ENCODE results near the gene FBXO28. TPM values are rescaled to one million over a fixed set of nuclear protein-coding genes. Genes with fewer than 3 reads are reported as not detected.
A peak's percentile ranks its signal among the peaks of the same experiment; 100 is the strongest.
"Not testable (repeated sequence)": the region's sequence is repeated elsewhere in the genome, so short reads cannot be mapped to it uniquely, and the experiment has no call there.

The FBXO28 gene
- 37.3 TPM for total RNA-seq (ENCODE audit: insufficient read depth, low replicate concordance)

- DNase-seq (ENCODE audit: low spot score) = peak; percentile 97
Measured at GRCh38 chr1:224113918-224114786, at the start of gene FBXO28. Gene FBXO28, plus strand, starts transcription at chr1:224114111. Its CDS starts 19 bp downstream, at chr1:224114130.

DNA sequence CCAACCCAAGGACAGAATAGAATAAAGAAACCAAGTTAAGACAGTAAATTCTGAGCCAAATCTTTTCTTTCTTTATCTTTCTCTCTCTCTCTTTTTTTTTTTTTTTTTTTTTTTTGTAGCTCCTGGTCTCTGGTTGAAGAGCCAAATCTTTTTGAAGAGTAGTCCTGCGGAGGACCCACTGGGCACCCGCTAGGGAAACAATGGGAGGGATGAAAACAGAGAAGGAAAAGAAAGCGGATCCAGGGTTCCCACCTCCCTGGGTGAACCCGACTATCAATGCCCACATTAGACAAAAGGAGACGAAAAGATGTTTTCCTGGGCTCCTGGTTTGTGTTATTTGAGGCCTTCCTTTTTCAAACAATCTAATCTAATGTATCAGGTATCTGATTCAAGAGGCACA is 49.8 kb upstream of the FBXO28 start:
- DNase-seq (ENCODE audit: low spot score) = no peak

DNA sequence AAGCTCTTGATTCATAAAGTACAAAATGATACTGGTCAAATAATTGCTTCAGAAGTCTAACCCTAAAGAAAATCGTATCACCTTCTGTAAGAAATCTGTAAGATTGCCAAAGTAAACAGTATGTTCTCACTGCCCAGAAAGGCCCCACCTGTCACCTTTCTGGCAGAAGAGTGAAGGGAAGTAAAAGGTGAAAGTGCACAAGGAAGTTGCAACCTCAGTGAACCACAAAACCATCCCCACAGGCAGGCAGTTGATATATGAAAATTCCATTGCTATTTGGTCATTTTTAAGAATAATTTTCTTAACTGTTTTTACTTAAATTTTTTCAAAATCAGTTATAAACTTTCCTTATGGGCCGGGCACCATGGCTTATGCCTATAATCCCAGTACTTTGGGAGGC is 48.5 kb upstream of the FBXO28 start:
- no peak for DNase-seq (ENCODE audit: low spot score)

GRCh38 chr1:224067207-224067606 is 46.7 kb upstream of the FBXO28 start:
- DNase-seq (ENCODE audit: low spot score) = no peak

GRCh38 chr1:224067621-224068457 is 46.1 kb upstream of the FBXO28 start:
- DNase-seq (ENCODE audit: low spot score) = no peak

- DNase-seq (ENCODE audit: low spot score) = no peak
Measured at GRCh38 chr1:224068458-224069072, 45.3 kb upstream of the FBXO28 start.

DNA sequence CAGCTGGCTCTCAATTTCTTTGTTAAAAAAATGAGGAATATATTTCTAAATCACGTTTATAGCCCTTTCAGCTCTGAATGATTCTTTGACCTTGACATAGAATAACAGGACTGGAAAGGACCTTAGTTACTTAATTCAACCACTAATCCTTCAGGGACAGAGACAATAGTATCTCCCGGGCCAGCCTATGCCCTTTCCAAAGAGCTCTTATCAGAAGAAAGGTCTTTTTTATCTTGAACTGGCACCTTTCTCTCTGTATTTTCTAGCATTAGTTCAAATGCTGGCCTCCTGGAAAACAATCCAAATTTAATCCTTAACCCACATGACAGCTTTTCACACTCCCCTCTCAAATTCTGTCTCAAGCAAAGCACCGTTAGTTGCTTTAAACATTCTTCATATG is 44.8 kb upstream of the FBXO28 start:
- DNase-seq (ENCODE audit: low spot score) = no peak

DNA sequence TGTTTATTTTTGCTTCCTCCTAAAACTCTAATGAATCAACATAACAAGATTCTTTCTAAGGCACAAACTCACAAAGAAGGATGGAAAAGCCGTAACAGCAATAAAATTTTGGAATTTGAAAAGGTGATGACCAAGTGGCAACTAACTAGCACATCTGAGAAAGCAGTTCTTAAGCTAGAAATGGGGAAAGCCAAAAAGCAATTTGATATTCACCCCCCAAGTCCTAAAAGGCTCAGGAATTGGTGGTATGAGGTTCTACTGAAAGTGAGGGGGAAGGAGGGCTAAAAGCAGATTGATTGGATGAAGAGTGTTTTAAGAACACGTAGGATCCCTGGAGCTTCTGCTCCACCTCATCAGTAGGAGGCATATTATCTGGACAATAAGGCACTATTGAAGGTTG is 43.4 kb upstream of the FBXO28 start:
- DNase-seq (ENCODE audit: low spot score) = no peak

DNA sequence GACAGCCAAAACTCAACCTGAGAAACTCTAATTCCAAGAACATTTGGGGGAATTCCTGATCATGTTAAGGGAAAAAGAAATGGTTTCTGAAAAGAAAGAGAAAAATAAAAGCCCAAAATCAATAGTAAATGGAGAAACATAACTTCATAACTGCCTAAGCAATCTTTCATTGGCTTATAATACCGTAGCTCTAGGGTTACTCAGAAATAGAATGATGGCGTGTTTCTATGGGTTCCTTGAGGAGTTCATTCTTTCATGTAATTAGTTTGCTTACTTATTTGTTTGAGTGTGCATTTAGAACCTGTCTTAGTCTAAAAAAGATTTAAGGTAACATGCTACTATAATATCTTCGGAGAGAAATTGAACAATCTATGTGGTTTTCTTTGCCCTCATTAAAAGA is 37.5 kb upstream of the FBXO28 start:
- DNase-seq (ENCODE audit: low spot score) = no peak

- not testable (repeated sequence) for DNase-seq (ENCODE audit: low spot score)
Measured at GRCh38 chr1:224079644-224080043, 34.3 kb upstream of the FBXO28 start.

GRCh38 chr1:224080115-224080774 is 33.7 kb upstream of the FBXO28 start:
- DNase-seq (ENCODE audit: low spot score) = no peak

- no peak for DNase-seq (ENCODE audit: low spot score)
Measured at GRCh38 chr1:224081604-224082003, 32.3 kb upstream of the FBXO28 start.

DNA sequence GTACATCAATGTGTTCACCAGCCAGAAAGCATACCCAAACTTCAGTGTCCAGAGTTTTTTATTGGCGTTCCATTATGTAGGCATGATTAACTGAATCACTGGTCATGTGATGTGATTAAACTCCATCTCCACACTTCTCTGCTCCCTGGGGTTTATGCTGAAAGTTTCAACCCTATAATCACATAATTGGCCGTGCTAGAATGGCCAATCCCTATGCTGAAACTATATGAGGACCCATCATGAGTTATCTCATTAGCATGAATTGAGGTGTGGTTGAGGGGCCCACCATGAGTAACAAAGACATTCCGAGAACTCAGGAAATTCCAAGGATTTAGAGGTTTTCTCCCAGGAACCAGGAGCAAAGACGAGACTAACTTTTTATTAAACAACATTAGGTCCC is 31.8 kb upstream of the FBXO28 start:
- DNase-seq (ENCODE audit: low spot score) = no peak

- DNase-seq (ENCODE audit: low spot score) = no peak
Measured at GRCh38 chr1:224084867-224085266, 29.0 kb upstream of the FBXO28 start.

GRCh38 chr1:224085421-224086108 is 28.3 kb upstream of the FBXO28 start:
- no peak for DNase-seq (ENCODE audit: low spot score)

DNA sequence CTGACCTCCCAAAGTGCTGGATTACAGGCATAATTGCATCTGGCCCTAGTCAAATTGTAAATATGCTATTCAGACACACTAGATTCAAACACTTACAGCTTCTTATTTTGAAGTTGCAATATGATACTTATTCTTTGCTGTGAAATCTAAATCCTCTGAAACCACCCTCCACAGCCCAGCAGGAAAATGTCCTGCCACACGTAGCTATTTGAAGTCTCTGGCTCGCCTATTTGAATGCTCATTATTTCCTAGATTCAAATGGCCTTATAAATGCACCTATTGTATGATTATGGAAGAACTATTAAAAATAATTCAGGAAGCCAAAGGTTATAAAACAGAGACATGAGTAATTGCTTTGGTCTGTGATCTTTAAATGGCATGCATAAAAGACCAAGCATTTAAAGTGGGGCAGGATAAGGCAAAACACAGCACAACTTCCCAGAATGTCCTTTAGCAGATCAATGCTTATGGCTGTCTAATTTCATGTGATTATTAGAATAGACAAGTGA is 26.6 kb upstream of the FBXO28 start:
- no peak for DNase-seq (ENCODE audit: low spot score)

DNA sequence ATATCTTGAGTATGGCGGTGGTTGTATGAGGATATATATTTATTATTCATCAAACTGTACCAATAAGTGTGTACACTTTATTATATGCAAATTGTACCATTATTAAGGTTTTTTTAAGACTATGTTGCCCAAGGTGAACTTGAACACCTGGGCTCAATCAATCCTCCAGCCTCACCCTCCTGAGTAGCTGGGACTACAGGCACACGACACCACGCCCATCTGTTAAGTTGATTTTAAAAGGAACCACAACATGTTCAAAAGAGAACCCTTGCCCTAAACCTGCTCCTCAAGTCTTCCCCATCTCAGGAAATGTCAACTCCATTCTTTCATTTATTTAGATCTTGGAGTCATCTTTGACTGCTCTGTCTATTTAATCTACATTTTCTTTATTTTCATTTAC is 24.3 kb upstream of the FBXO28 start:
- no peak for DNase-seq (ENCODE audit: low spot score)

DNA sequence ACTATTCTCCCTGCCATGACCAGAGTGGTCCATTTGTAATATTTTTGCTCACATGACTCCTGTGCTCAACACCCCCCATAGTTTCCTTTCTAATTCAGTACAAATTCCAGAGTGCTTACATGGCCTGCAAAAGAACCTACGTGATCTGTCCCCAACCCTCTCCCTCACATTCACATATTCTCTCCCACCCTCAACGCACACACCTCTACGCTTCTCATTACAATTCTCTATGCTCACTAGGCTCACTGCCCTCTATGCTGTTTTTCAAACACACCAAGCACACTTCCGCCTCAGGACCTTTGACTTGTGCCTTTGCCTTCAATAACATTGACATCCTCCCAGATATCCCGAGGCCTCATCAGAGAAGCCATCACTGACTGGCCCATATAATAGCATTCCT is 23.8 kb upstream of the FBXO28 start:
- no peak for DNase-seq (ENCODE audit: low spot score)

DNA sequence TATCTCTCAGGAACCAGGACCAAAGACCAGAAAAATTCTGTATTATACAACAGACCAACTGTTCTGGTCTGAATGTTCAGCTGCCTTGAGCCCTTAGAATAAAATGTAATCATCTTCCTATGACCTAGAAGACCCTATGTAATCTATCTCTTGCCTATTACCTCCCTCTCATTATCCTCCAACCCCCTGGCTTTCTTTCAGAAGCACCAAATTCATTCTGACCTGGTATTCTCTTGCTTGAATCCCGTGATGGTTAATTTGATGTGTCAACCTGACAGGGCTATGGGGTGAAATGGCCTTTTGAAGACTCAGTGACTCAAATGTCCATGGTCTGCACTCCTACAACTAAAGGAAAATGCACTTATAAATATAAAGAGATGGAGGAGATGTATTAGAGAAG is 21.8 kb upstream of the FBXO28 start:
- no peak for DNase-seq (ENCODE audit: low spot score)

GRCh38 chr1:224092601-224093000 is 21.3 kb upstream of the FBXO28 start:
- DNase-seq (ENCODE audit: low spot score) = no peak

DNA sequence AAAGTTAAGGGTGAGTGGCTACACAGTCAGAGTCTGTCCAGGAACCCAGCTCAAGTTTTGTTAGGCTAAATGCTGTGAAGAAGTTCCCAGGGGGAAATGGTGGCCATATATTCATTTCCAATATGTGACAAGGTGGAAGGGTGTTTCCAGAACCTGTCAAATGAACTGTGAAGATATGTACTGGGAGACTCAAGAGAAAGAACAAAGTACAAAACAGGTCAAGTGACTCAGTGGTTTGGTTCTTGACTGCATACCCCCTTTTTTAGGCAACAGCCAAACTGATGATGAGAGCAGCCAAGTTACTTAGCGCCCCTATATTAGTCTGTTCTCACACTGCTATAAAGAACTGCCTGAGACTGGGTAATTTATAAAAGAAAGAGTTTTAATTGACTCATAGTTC is 18.6 kb upstream of the FBXO28 start:
- no peak for DNase-seq (ENCODE audit: low spot score)
